Epithelial cell of esophagus (primary cell): ENCODE data around the gene TUNAR.
"Not testable (repeated sequence)": the region's sequence is repeated elsewhere in the genome, so short reads cannot be mapped to it uniquely, and the experiment has no call there.

Source experiments
- DNase-seq: peaks from one replicate; pipeline ENCODE4 v3.0.0; 2010; ENCODE audit warnings: low read depth
- H3K4me3 ChIP-seq: 2 replicates; pipeline ENCODE4 v1.5.1; 2011; ENCODE audit warnings: mild to moderate bottlenecking, low read length, control low read depth
- TF ChIP-seq, protein P1 (sequence below): IDR thresholded peaks from 2 replicates; pipeline ENCODE4 v1.5.1; 2011; ENCODE audit warnings: low read depth, mild to moderate bottlenecking, low read length, control low read depth, inconsistent platforms; ENCODE audit not compliant: insufficient read depth; ENCODE audit errors: missing control alignments

Gene TUNAR

DNA sequence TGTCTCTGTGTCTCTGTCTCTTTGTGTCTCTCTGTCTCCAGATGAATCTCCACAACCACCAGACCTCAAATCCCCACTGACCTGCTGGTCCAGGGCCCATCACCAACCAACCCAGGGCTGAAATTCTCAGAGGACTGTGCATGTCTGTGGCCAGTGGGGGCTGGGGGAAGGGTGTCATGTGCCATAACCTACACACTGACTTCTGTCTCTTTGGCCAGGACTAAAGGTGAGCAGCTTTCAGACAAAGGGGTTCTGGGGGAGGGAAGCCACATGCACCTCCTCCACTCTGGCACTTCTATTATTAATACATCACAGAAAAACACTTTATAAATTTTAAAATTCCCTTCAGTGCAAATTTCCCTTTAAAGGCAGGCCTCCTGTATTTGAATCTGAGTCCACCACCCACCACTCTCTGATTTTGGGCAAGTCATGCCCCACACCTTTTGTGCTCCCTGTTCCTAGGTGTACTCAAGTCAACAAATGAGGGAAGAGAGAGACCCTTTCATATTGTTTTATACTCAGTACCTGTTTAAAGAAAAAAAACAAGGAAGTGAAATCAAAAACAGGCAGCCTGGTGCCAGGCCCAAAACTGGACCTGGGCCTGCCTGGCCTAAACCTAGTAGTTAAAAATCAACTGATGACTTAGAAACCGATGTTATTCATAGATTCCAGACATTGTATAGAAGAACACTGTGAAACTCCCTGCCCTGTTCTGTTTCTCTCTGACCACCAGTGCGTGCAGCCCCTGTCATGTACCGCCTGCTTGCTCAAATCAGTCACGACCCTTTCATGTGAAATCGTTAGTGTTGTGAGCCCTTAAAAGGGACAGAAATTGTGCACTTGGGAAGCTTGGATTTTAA, 80.2 kb downstream of the TUNAR start:
- no peak for DNase-seq
- TF ChIP-seq, protein P1, sequence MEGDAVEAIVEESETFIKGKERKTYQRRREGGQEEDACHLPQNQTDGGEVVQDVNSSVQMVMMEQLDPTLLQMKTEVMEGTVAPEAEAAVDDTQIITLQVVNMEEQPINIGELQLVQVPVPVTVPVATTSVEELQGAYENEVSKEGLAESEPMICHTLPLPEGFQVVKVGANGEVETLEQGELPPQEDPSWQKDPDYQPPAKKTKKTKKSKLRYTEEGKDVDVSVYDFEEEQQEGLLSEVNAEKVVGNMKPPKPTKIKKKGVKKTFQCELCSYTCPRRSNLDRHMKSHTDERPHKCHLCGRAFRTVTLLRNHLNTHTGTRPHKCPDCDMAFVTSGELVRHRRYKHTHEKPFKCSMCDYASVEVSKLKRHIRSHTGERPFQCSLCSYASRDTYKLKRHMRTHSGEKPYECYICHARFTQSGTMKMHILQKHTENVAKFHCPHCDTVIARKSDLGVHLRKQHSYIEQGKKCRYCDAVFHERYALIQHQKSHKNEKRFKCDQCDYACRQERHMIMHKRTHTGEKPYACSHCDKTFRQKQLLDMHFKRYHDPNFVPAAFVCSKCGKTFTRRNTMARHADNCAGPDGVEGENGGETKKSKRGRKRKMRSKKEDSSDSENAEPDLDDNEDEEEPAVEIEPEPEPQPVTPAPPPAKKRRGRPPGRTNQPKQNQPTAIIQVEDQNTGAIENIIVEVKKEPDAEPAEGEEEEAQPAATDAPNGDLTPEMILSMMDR: no peak
- H3K4me3 ChIP-seq: no peak overlapping the region

DNA sequence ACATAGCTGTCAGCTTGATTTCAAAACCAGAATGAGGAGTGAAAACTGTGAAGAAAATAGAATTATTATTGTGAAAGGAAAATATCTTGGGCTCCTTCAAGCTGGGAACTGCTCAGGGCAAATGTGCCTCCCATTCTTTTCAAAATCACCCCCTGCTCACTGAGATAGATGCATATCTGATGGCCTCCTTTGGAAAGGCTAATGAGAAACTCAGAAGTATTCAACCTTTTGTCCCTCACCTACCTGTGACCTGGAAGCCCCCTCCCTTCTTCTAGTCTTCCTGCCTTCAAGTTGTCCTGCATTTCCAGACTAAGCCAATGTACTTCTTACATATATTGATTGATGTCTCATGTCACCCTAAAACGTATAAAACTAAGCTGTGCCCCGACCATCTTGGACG, 81.5 kb downstream of the TUNAR start:
- no peak for DNase-seq
- TF ChIP-seq, protein P1: no peak
- no peak overlapping the region for H3K4me3 ChIP-seq

DNA sequence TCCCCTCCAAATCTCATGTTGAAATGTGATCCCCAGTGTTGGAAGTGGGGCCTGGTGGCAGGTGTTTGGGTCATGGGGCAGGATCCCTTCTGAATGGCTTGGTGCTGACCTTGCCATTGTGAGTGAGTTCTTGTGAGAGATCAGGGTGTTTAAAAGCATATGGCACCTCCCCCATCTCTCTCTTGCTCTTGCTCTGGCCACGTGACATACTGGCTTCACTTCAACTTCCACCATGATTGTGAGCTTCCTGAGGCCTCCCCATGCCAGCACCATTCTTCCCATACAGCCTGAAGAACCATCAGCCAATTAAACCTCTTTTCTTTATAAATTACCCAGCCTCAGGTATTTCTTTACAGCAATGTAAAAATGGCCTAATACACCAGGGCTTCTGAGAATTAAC, 82.7 kb downstream of the TUNAR start:
- TF ChIP-seq, protein P1: no peak
- H3K4me3 ChIP-seq: no peak overlapping the region
- DNase-seq: no peak

DNA sequence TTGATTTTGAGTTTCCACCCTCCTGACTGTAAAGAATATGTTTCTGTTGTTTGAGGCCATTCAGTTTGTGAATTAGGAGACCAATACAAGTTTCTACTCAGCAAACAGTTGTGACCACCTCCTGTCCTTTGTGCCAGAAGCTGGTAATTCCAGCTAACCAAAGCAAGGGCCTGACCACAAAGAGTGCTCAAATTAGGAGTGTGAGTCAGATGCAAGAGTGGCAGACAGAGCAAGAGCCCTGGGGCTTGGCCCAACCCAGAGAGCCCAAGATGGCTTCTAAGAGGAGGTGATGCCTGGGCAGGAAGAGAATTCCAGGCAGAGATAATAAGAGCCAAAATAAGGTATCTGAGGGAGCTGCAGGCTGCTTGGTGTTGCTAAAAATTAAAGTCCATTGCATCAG, 84.8 kb downstream of the TUNAR start:
- TF ChIP-seq, protein P1: no peak
- no peak overlapping the region for H3K4me3 ChIP-seq
- peak; percentile 1 for DNase-seq

DNA sequence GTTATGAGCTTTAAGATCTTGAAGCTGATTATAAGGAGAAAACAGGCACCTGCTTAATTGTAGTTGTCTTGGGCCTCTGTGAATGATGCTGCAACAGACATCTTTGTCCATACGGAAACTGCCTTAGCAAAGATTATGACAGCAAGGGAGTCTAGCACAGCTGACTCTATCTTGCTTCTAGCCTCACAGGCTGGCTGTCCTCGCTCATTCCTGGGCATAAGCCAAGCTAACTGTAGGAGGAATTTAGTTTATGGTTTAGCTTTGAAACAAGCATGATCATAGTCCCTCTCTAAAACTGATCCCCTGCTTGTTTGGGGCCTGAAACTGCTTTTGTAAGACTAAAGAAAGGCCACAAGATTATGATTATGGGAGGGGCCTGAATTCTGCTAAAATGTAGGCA, 88.3 kb downstream of the TUNAR start:
- H3K4me3 ChIP-seq: no peak overlapping the region
- DNase-seq: no peak
- TF ChIP-seq, protein P1: no peak

DNA sequence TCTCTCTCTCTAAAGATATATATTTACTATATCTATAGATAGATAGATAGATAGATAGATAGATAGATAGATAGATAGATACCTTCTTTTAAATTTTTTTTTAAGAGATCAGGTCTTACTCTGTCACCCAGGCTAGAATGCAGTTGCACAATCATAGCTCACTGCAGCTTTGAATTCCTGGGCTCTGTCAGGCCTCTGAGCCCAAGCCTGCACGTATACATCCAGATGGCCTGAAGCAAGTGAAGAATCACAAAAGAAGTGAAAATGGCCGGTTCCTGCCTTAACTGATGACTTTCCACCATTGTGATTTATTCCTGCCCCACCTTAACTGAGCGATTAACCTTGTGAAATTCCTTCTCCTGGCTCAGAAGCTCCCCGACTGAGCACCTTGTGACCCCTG, 91.4 kb downstream of the TUNAR start:
- not testable (repeated sequence) for DNase-seq, H3K4me3 ChIP-seq
